Esophagus muscularis mucosa (tissue), 3 donors: ENCODE measurements around the gene CUX1.

Experiments
- POLR2A ChIP-seq: fragments of 450-650 bp; IDR thresholded peaks from one replicate; pipeline ENCODE4 v1.6.1; 2017; ENCODE audit warnings: antibody characterized with exemption, moderate library complexity, mild to moderate bottlenecking, low read depth
- POLR2AphosphoS5 ChIP-seq, 2 donors: sonication (generic); formaldehyde crosslinking; IDR thresholded peaks; one replicate each; pipeline ENCODE4 v1.6.1; 2017; ENCODE audit warnings: antibody characterized with exemption in 2 of 2
- TF ChIP-seq, protein P1 (sequence below), 3 experiments: fragments of 200-600 bp in 2 of 3; fragments of 450-650 bp in 1 of 3; sonication (generic) in 2 of 3; IDR thresholded peaks; one replicate each; pipeline ENCODE4 v1.5.1; 2017 to 2019; ENCODE audit warnings: antibody characterized with exemption in 3 of 3, mild to moderate bottlenecking in 2 of 3, moderate library complexity in 1 of 3

DNA sequence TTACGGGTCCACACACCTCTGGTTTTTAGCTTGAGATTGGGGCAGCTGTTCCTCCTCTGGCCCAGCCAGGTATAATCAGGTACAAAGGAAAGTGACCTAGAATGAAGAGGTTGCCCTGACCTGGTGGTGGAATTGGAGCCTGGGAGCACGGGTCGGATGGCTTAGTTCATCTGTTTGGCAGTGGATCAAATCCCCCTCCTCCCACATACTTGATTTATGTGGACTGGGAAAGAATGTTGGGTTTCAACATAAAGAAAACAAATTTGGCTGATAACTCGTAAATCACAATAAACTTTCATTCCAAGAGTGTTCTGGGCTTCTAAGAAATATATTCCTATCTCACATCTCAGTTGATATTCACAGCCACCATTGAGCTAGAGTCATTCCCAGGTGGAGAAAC is 186.8 kb downstream of the CUX1 start:
- TF ChIP-seq, protein P1, sequence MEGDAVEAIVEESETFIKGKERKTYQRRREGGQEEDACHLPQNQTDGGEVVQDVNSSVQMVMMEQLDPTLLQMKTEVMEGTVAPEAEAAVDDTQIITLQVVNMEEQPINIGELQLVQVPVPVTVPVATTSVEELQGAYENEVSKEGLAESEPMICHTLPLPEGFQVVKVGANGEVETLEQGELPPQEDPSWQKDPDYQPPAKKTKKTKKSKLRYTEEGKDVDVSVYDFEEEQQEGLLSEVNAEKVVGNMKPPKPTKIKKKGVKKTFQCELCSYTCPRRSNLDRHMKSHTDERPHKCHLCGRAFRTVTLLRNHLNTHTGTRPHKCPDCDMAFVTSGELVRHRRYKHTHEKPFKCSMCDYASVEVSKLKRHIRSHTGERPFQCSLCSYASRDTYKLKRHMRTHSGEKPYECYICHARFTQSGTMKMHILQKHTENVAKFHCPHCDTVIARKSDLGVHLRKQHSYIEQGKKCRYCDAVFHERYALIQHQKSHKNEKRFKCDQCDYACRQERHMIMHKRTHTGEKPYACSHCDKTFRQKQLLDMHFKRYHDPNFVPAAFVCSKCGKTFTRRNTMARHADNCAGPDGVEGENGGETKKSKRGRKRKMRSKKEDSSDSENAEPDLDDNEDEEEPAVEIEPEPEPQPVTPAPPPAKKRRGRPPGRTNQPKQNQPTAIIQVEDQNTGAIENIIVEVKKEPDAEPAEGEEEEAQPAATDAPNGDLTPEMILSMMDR (IDR thresholded peaks at IDR 0.05), result no peak
- no peak for TF ChIP-seq POLR2AphosphoS5 (IDR thresholded peaks at IDR 0.05)
- TF ChIP-seq POLR2A, result no peak
